Heart left ventricle (tissue), 16 donors: Measurements from ENCODE around the gene POLR2A. TPM values are rescaled to one million over a fixed set of nuclear protein-coding genes. Genes with fewer than 3 reads are reported as not detected.

Source experiments
- ATAC-seq, 4 donors: fragments of 200-7000 bp; cut with Tn5 transposase; one replicate each; pipeline ENCODE4 v1.9.1; 2020 to 2022; ENCODE audit warnings: moderate library complexity in 4 of 4, mild to moderate bottlenecking in 3 of 4, moderate number of reproducible peaks in 1 of 4
- DNase-seq, 5 donors: peaks; one replicate each; pipeline ENCODE4 v3.0.0-alpha.2; 2020
- H3K27ac ChIP-seq, 12 donors: fragments of 200-600 bp; sonication (generic) in 4 of 12; one replicate each; pipeline versions ENCODE4 v1.5.0 to v1.8.0; 2016 to 2022; ENCODE audit warnings: mild to moderate bottlenecking in 2 of 12
- H3K27me3 ChIP-seq, 9 donors: fragments of 200-600 bp; sonication (generic) in 2 of 9; one replicate each; pipeline versions ENCODE4 v1.5.1 to v1.8.0; 2016 to 2022; ENCODE audit warnings: mild to moderate bottlenecking in 3 of 9
- H3K36me3 ChIP-seq, 9 donors: fragments of 200-600 bp; sonication (generic) in 2 of 9; one replicate each; pipeline versions ENCODE4 v1.5.0 to v1.8.0; 2018 to 2022; ENCODE audit warnings: mild to moderate bottlenecking in 2 of 9
- H3K4me1 ChIP-seq, 12 donors: fragments of 200-600 bp; sonication (generic) in 4 of 12; one replicate each; pipeline versions ENCODE4 v1.5.0 to v1.8.0; 2016 to 2022; ENCODE audit warnings: mild to moderate bottlenecking in 3 of 12
- H3K4me3 ChIP-seq, 12 donors: fragments of 200-600 bp; sonication (generic) in 4 of 12; one replicate each; pipeline versions ENCODE4 v1.5.0 to v1.8.0; 2017 to 2022; ENCODE audit warnings: mild to moderate bottlenecking in 9 of 12, moderate library complexity in 4 of 12
- H3K9me3 ChIP-seq, 12 donors: fragments of 200-600 bp; sonication (generic) in 4 of 12; one replicate each; pipeline versions ENCODE4 v1.5.0 to v1.8.0; 2016 to 2022; ENCODE audit warnings: mild to moderate bottlenecking in 1 of 12
- CTCF ChIP-seq, 12 donors: fragments of 200-600 bp; sonication (generic) in 4 of 12; IDR thresholded peaks; one replicate each; pipeline versions ENCODE4 v1.5.0 to v1.8.0; 2018 to 2022; ENCODE audit warnings: antibody characterized with exemption in 12 of 12, mild to moderate bottlenecking in 5 of 12
- POLR2A ChIP-seq, 2 donors: fragments of 450-650 bp; IDR thresholded peaks; one replicate each; pipeline ENCODE4 v1.6.1; 2017; ENCODE audit warnings: antibody characterized with exemption in 2 of 2, mild to moderate bottlenecking in 2 of 2, moderate library complexity in 2 of 2
- WGBS, 4 donors: extraction: QIAGEN DNeasy Blood & Tissue Kit in 2 of 4; methylation state at CpG; one replicate each; pipeline versions ENCODE4 v1.1.5 to v1.1.7; 2013 to 2018; 5-methylcytosine and 5-hydroxymethylcytosine counted together
- intact Hi-C, 10 donors: fragments of 100-400 bp; cut with DNase I; formaldehyde crosslinking; loops; one replicate each; pipeline versions ENCODE4 v1.11.1 to v1.14.2; 2022
- polyA plus RNA-seq, 2 donors: library from polyadenylated mRNA; stranded (reverse); fragments of 200-250 nt; gene quantifications; one replicate each; pipeline ENCODE4 v1.2.3, GENCODE V29; 2013
- total RNA-seq, 9 donors: library from RNA; depleted of rRNA in 2 of 9; stranded (reverse); fragments of >200 nt in 2 of 9; fragmentation: NEBNext Ultra II Directional in 3 of 9; extraction: Animal tissue kit (Norgen Biotek cat#: 25700) in 3 of 9; gene quantifications; one replicate each; pipeline versions ENCODE4 v1.1.0 to v1.2.4, GENCODE V29; 2016 to 2023
- donor health status: ischemic (EF 13 %, LVEDD 7.1; RV severe dilation, severe dysfunction).
- donor health status: healthy with polysubstance abuse.
- donor health status: DM: no; HTN: yes; CAD: no.
- donor health status: DM: no; HTN: no; CAD: no.
- donor health status: ischemic (EF 25% LVEDD 6.9; RV normal size, moderate dysfunction).
- donor health status: ischemic (EF 25% LVEDD 5.7; RV mildly dilated, moderate dysfunction).
- donor health status: healthy.
- donor health status: DM: yes; HTN: yes; CAD: no.
- donor health status: ischemic (EF 35%, LVEDD 5.7; RV mildly dilated, moderate dysfunction).
- donor health status: nonischemic (EF 11% LVEDD 7.7; RV severe dilation, severe dysfunction).
- donor health status: DM: yes; HTN: yes; CAD: no.
- donor health status: PGD.
- donor health status: ischemic (EF 29% LVEDD 5.4; RV normal size, mild dysfunction).
- donor health status: nonischemic (EF 23%, LVEDD 6.1; RV moderate dilation, normal function).

Gene POLR2A
- total and polyA plus RNA-seq, 11 donors = 17.3 to 77.6 (median 41.5) TPM

- Histone ChIP-seq H3K4me1 (no peaks in the 10 kb centered on the region), H3K9me3 (no peaks in the 10 kb centered on the region), H3K27me3 (no peaks in the 10 kb centered on the region), H3K27ac (no peak overlapping the region), H3K36me3 (peaks cover 5 to 100% (median 99%) of the 10 kb centered on the region in 9 donors), H3K4me3 (no peak overlapping the region)
- no peak for DNase-seq
- no peak for TF ChIP-seq CTCF (IDR thresholded peaks at IDR 0.05)
- TF ChIP-seq POLR2A (IDR thresholded peaks at IDR 0.05) = no peak
- ATAC-seq = no peak
- intact Hi-C loops = loop anchor here in 2 of 10 donors (10.0 kb wide), 2 partner anchors 144 to 154 kb away; partner anchors contain the start of genes KCTD11 (in 1 of the 2) and TMEM95 (in 1 of the 2)
- WGBS, 4 donors = 86 to 91% (median 88%) methylated on average over 9 of the region's 9 CpGs
Measured at GRCh38 chr17:7508846-7509245, 24.7 kb downstream of the POLR2A start.

- Histone ChIP-seq H3K4me3 (no peak overlapping the region), H3K36me3 (peaks cover 5 to 98% (median 96%) of the 10 kb centered on the region in 9 donors), H3K9me3 (no peaks in the 10 kb centered on the region), H3K27me3 (no peaks in the 10 kb centered on the region), H3K27ac (no peak overlapping the region), H3K4me1 (peaks cover 0 to 1% (median 0%) of the 10 kb centered on the region in 12 donors)
- intact Hi-C loops = loop anchor here in 5 of 10 donors (5.0 to 10.0 kb wide), 4 partner anchors 47 to 155 kb away; partner anchors contain the start of genes KCTD11 (in 2 of the 5), SENP3 (in 2 of the 5), TMEM95 (in 2 of the 5) and TNFSF13 (in 1 of the 5)
- 47 to 61% (median 55%) methylated on average over 5 of the region's 5 CpGs for whole genome bisulfite sequencing, 4 donors
- no peak for DNase-seq
- no peak for TF ChIP-seq POLR2A (IDR thresholded peaks at IDR 0.05)
- TF ChIP-seq CTCF (IDR thresholded peaks at IDR 0.05) = no peak
- ATAC-seq = peak in 1 of 4 donors; percentile 24
Measured at GRCh38 chr17:7509937-7510336, 25.8 kb downstream of the POLR2A start.

- no peak overlapping the region for H3K4me3 ChIP-seq
- intact Hi-C loops = loop anchor here in 4 of 10 donors (5.0 to 10.0 kb wide), 3 partner anchors 46 to 156 kb away; partner anchors contain the start of genes SENP3 (in 2 of the 4), KCTD11 (in 1 of the 4), TMEM95 (in 1 of the 4) and TNFSF13 (in 1 of the 4)
- H3K9me3 ChIP-seq = no peaks in the 10 kb centered on the region
- no peak overlapping the region for H3K27ac ChIP-seq
- WGBS, 4 donors = 67 to 78% (median 74%) methylated on average over 9 to 10 of the region's 10 CpGs
- ATAC-seq = no peak
- TF ChIP-seq CTCF (IDR thresholded peaks at IDR 0.05) (no peak), POLR2A (IDR thresholded peaks at IDR 0.05) (no peak)
- no peak for DNase-seq
- H3K36me3 ChIP-seq = peaks cover 5 to 86% (median 84%) of the 10 kb centered on the region in 9 donors
- H3K27me3 ChIP-seq = no peaks in the 10 kb centered on the region
- H3K4me1 ChIP-seq = peaks cover 0 to 12% (median 0%) of the 10 kb centered on the region in 12 donors
Measured at GRCh38 chr17:7511108-7511507, 26.9 kb downstream of the POLR2A start.

GRCh38 chr17:7512105-7512504, 27.9 kb downstream of the POLR2A start:
- ATAC-seq = no peak

More at GRCh38 chr17:7512105-7512504, 27.9 kb downstream of the POLR2A start:
- Histone ChIP-seq H3K4me3 (no peak overlapping the region), H3K27me3 (no peaks in the 10 kb centered on the region), H3K4me1 (peaks cover 0 to 15% (median 0%) of the 10 kb centered on the region in 12 donors), H3K27ac (no peak overlapping the region), H3K36me3 (peaks cover 5 to 78% (median 74%) of the 10 kb centered on the region in 9 donors), H3K9me3 (no peaks in the 10 kb centered on the region)
- intact Hi-C loops = loop anchor here in 4 of 10 donors (5.0 to 10.0 kb wide), 3 partner anchors 45 to 157 kb away; partner anchors contain the start of genes SENP3 (in 2 of the 4), KCTD11 (in 1 of the 4), TMEM95 (in 1 of the 4) and TNFSF13 (in 1 of the 4)
- TF ChIP-seq CTCF (IDR thresholded peaks at IDR 0.05) (no peak), POLR2A (IDR thresholded peaks at IDR 0.05) (no peak)
- 84 to 97% (median 90%) methylated on average over 13 to 15 of the region's 15 CpGs for WGBS, 4 donors
- no peak for DNase-seq
